ENCODE data around the gene SIGLEC7. TPM values are rescaled to one million over a fixed set of nuclear protein-coding genes. Genes with fewer than 3 reads are reported as not detected.
A peak's percentile ranks its signal among the peaks of the same experiment; 100 is the strongest.

Gene SIGLEC7
- total and polyA plus RNA-seq, 3 donors from 2014 or later, result 0.79 to 2.0 (median 1.2) TPM

GRCh38 chr19:51123802-51124201, 18.3 kb upstream of the SIGLEC7 start:
- H3K4me3 ChIP-seq, result no peak overlapping the region
- 73 to 90% methylated on average over 9 of the region's 9 CpGs for WGBS, 2 donors
- no peak for DNase-seq
- no peaks in the 10 kb centered on the region for H3K27me3 ChIP-seq
- peaks cover 44% of the 10 kb centered on the region for H3K4me1 ChIP-seq
- H3K36me3 ChIP-seq (ENCODE audit: low read depth, missing control alignments), result no peaks in the 10 kb centered on the region
- intact Hi-C loops (cut with DNase I; ENCODE audit: low total_unique reads), result no loop called here
- peak overlapping the region; percentile 55 to 84 for H3K27ac ChIP-seq
- H3K9me3 ChIP-seq, result no peaks in the 10 kb centered on the region
- no peak for TF ChIP-seq POLR2A (IDR thresholded peaks at IDR 0.05)
- no peak for TF ChIP-seq CTCF (IDR thresholded peaks at IDR 0.05)

- intact Hi-C loops (cut with DNase I; ENCODE audit: low total_unique reads), result no loop called here
- Histone ChIP-seq H3K36me3 (ENCODE audit: low read depth, missing control alignments) (no peaks in the 10 kb centered on the region), H3K9me3 (no peaks in the 10 kb centered on the region), H3K4me3 (no peak overlapping the region), H3K4me1 (peaks cover 49% of the 10 kb centered on the region), H3K27me3 (no peaks in the 10 kb centered on the region), H3K27ac (peak overlapping the region; percentile 55 to 84)
- TF ChIP-seq CTCF (IDR thresholded peaks at IDR 0.05) (no peak), POLR2A (IDR thresholded peaks at IDR 0.05) (no peak)
- DNase-seq, result no peak
- 87 to 100% methylated on average over 2 to 9 of the region's 9 CpGs for WGBS, 2 donors
Measured at GRCh38 chr19:51124216-51124615, 17.9 kb upstream of the SIGLEC7 start.

GRCh38 chr19:51124729-51125128, 17.4 kb upstream of the SIGLEC7 start, which contains the start of gene SIGLEC9:
Gene SIGLEC9, plus strand, starts transcription at chr19:51124906. Its CDS starts 69 bp downstream, at chr19:51124975.
- intact Hi-C loops (cut with DNase I; ENCODE audit: low total_unique reads), result no loop called here
- TF ChIP-seq CTCF (IDR thresholded peaks at IDR 0.05), result no peak
- TF ChIP-seq POLR2A (IDR thresholded peaks at IDR 0.05), result no peak
- Histone ChIP-seq H3K27ac (peak within 1 kb of the TSS; percentile 55 to 84), H3K9me3 (no peaks in the 10 kb centered on the region), H3K4me3 (peak within 1 kb of the TSS in 1 of 2 donors; percentile 20), H3K4me1 (peaks cover 50% of the 10 kb centered on the region), H3K27me3 (no peaks in the 10 kb centered on the region), H3K36me3 (ENCODE audit: low read depth, missing control alignments) (no peaks in the 10 kb centered on the region)
- WGBS, 2 donors, result 43 to 46% methylated on average over 8 to 14 of the region's 14 CpGs
- peak; percentile 75 for DNase-seq

GRCh38 chr19:51125421-51126075, 16.6 kb upstream of the SIGLEC7 start:
- 91 to 94% methylated on average over 8 to 16 of the region's 16 CpGs for WGBS, 2 donors
- Histone ChIP-seq H3K9me3 (no peaks in the 10 kb centered on the region), H3K27ac (peak overlapping the region; percentile 55 to 84), H3K4me1 (peaks cover 50% of the 10 kb centered on the region), H3K4me3 (peak overlapping the region in 1 of 2 donors; percentile 20), H3K27me3 (no peaks in the 10 kb centered on the region), H3K36me3 (ENCODE audit: low read depth, missing control alignments) (no peaks in the 10 kb centered on the region)
- intact Hi-C loops (cut with DNase I; ENCODE audit: low total_unique reads), result no loop called here
- no peak for DNase-seq
- TF ChIP-seq CTCF (IDR thresholded peaks at IDR 0.05) (no peak), POLR2A (IDR thresholded peaks at IDR 0.05) (no peak)

- DNase-seq, result no peak
- Histone ChIP-seq H3K27ac (peak overlapping the region in 1 of 2 donors; percentile 84), H3K36me3 (ENCODE audit: low read depth, missing control alignments) (no peaks in the 10 kb centered on the region), H3K9me3 (no peaks in the 10 kb centered on the region), H3K4me1 (peaks cover 56% of the 10 kb centered on the region), H3K4me3 (no peak overlapping the region), H3K27me3 (no peaks in the 10 kb centered on the region)
- no peak for TF ChIP-seq POLR2A (IDR thresholded peaks at IDR 0.05)
- intact Hi-C loops (cut with DNase I; ENCODE audit: low total_unique reads), result no loop called here
- WGBS, 2 donors, result 84 to 95% methylated on average over 5 to 6 of the region's 6 CpGs
Measured at GRCh38 chr19:51127032-51127431, 15.1 kb upstream of the SIGLEC7 start.
